ENCODE data around the gene MDH1. TPM values are rescaled to one million over a fixed set of nuclear protein-coding genes. Genes with fewer than 3 reads are reported as not detected.
A peak's percentile ranks its signal among the peaks of the same experiment; 100 is the strongest.

The MDH1 gene
- total RNA-seq, 1 experiment from 2014 or later, result 110 TPM

DNA sequence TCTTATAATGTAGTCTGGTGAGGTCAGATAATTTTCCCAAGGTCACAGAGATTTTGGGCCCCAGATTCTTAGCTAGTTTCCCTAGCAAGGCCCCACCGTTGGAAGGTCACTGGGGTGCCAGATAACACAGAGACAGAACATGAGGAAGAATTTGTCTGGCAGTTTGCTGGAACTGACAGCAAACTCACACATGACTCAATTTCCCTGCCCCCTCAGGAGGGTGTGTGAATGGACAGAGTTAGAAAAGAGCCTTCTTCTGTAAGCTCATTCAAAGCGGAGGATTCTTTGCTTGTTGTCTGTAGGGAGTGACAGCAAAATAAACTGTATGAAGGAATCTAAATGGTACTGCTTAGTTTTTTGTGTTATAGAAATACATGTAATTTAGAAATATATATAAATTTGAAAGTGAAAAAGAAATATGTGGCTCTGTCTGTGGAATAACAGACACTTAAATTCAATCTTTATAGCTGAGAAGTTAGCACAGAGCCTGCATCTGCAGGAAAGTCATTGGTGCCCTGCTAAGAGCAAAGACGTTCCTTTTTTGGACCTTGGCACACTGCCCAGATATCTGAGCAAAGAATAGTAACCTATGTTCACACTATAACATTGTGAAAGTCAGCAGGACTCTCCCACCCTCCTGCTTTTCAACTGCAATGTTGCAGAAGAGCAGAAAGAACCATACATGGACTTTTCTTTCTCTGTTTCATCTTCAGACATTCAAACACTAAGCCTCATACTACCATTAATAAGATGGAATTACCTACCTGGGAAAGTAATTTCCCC is 2.1 kb downstream of the MDH1 start:
- TF ChIP-seq CTCF (IDR thresholded peaks at IDR 0.05; ENCODE audit: unreplicated experiment), result no peak
- no TSS peak for BruUV-seq (replicated peaks)
- H3K36me3 Mint-ChIP-seq (ENCODE audit: insufficient read depth, unreplicated experiment), result peaks cover 23% of the 10 kb centered on the region
- POLR2A ChIA-PET, result interaction anchor here (0.6 to 7.9 kb wide), 11 partner anchors 9 to 805 kb away, joined by 3 to 107 read pairs (median 4); partner anchors contain the start of gene UGP2
- peaks cover 23% of the 10 kb centered on the region for H3K4me1 Mint-ChIP-seq (ENCODE audit: insufficient read depth, unreplicated experiment)
- intact Hi-C loops (cut with micrococcal nuclease), result loop anchor here (5.0 kb wide), 1 partner anchor 271 kb away; no protein-coding TSS in a partner anchor
- H3K9me3 Mint-ChIP-seq (ENCODE audit: unreplicated experiment), result no peaks in the 10 kb centered on the region
- H3K27me3 Mint-ChIP-seq (ENCODE audit: insufficient read depth, unreplicated experiment), result no peaks in the 10 kb centered on the region
- CTCF ChIA-PET, result interaction anchor here (0.5 to 0.7 kb wide), 2 partner anchors 37 to 121 kb away, joined by 3 to 4 read pairs; no protein-coding TSS in a partner anchor
- H3K4me3 Mint-ChIP-seq (ENCODE audit: unreplicated experiment), result peak overlapping the region; percentile 98
- DNase-seq (ENCODE audit: unreplicated experiment), result peak; percentile 45
- no peak overlapping the region for H3K27ac Mint-ChIP-seq (ENCODE audit: low read depth, unreplicated experiment)

- Mint-ChIP-seq H3K36me3 (ENCODE audit: insufficient read depth, unreplicated experiment) (peaks cover 29% of the 10 kb centered on the region), H3K27ac (ENCODE audit: low read depth, unreplicated experiment) (no peak overlapping the region), H3K27me3 (ENCODE audit: insufficient read depth, unreplicated experiment) (no peaks in the 10 kb centered on the region), H3K9me3 (ENCODE audit: unreplicated experiment) (no peaks in the 10 kb centered on the region), H3K4me3 (ENCODE audit: unreplicated experiment) (no peak overlapping the region), H3K4me1 (ENCODE audit: insufficient read depth, unreplicated experiment) (peaks cover 22% of the 10 kb centered on the region)
- ChIA-PET POLR2A (interaction anchor here (4.4 to 7.9 kb wide), 2 partner anchors 8 to 251 kb away, joined by 44 to 107 read pairs; partner anchors contain the start of gene UGP2), CTCF (no interaction called here)
- BruUV-seq (replicated peaks), result no TSS peak
- intact Hi-C loops (cut with micrococcal nuclease), result loop anchor here (5.0 kb wide), 1 partner anchor 271 kb away; no protein-coding TSS in a partner anchor
- TF ChIP-seq CTCF (IDR thresholded peaks at IDR 0.05; ENCODE audit: unreplicated experiment), result no peak
- DNase-seq (ENCODE audit: unreplicated experiment), result no peak
Measured at GRCh38 chr2:63591566-63592175, 2.9 kb downstream of the MDH1 start.

DNA sequence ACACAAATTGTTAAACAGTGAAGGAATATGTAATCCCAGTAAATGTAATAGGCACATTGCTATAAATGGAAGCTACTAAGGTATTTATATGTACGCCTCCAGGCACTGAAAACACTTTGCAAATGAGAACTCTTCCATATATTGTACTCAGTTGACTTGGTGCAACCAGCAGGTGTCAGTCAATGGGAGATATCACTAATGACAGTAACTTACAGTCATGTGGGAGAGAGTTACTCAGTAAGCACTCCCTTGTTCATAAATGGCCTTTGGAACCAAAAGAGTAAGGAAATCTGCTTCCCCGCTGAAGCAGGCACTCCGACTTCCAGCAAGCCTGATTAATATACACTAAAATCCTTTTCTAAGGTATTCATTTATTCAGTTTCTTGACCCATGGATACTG is 5.9 kb downstream of the MDH1 start:
- POLR2A ChIA-PET, result interaction anchor here (1.0 to 1.9 kb wide), 4 partner anchors 13 to 282 kb away, joined by 3 to 7 read pairs (median 4); partner anchors contain the start of gene UGP2
- intact Hi-C loops (cut with micrococcal nuclease), result loop anchor here (5.0 kb wide), 1 partner anchor 268 kb away; no protein-coding TSS in a partner anchor
- CTCF ChIA-PET, result interaction anchor here (0.7 kb wide), 1 partner anchor 972 kb away, joined by 3 read pairs; no protein-coding TSS in a partner anchor
- H3K9me3 Mint-ChIP-seq (ENCODE audit: unreplicated experiment), result no peaks in the 10 kb centered on the region
- BruUV-seq (replicated peaks), result no TSS peak
- DNase-seq (ENCODE audit: unreplicated experiment), result no peak
- H3K27ac Mint-ChIP-seq (ENCODE audit: low read depth, unreplicated experiment), result no peak overlapping the region
- H3K4me1 Mint-ChIP-seq (ENCODE audit: insufficient read depth, unreplicated experiment), result peaks cover 14% of the 10 kb centered on the region
- no peak for TF ChIP-seq CTCF (IDR thresholded peaks at IDR 0.05; ENCODE audit: unreplicated experiment)
- H3K27me3 Mint-ChIP-seq (ENCODE audit: insufficient read depth, unreplicated experiment), result no peaks in the 10 kb centered on the region
- peaks cover 51% of the 10 kb centered on the region for H3K36me3 Mint-ChIP-seq (ENCODE audit: insufficient read depth, unreplicated experiment)
- no peak overlapping the region for H3K4me3 Mint-ChIP-seq (ENCODE audit: unreplicated experiment)

- H3K36me3 Mint-ChIP-seq (ENCODE audit: insufficient read depth, unreplicated experiment), result peaks cover 68% of the 10 kb centered on the region
Measured at GRCh38 chr2:63596401-63596883, 7.7 kb downstream of the MDH1 start.

More at GRCh38 chr2:63596401-63596883, 7.7 kb downstream of the MDH1 start:
- ChIA-PET CTCF (interaction anchor here (0.6 kb wide), 1 partner anchor 269 kb away, joined by 3 read pairs; no protein-coding TSS in a partner anchor), POLR2A (interaction anchor here (0.9 to 1.9 kb wide), 5 partner anchors 7 to 245 kb away, joined by 3 to 8 read pairs (median 4); partner anchors contain the start of genes MDH1, UGP2 and WDPCP)
- Mint-ChIP-seq H3K4me1 (ENCODE audit: insufficient read depth, unreplicated experiment) (peaks cover 9% of the 10 kb centered on the region), H3K27ac (ENCODE audit: low read depth, unreplicated experiment) (peak overlapping the region; percentile 8), H3K9me3 (ENCODE audit: unreplicated experiment) (no peaks in the 10 kb centered on the region), H3K4me3 (ENCODE audit: unreplicated experiment) (no peak overlapping the region), H3K27me3 (ENCODE audit: insufficient read depth, unreplicated experiment) (no peaks in the 10 kb centered on the region)
- DNase-seq (ENCODE audit: unreplicated experiment), result no peak
- no peak for TF ChIP-seq CTCF (IDR thresholded peaks at IDR 0.05; ENCODE audit: unreplicated experiment)
- intact Hi-C loops (cut with micrococcal nuclease), result no loop called here
- no TSS peak for BruUV-seq (replicated peaks)

Measured in MCF 10A (cell line).